GM19043 (cell line): ENCODE measurements around the gene SPSB1.

Source experiments
- ATAC-seq: cut with Tn5 transposase; IDR thresholded peaks from one replicate; pipeline ENCODE4 v1.9.1; 2021; ENCODE audit warnings: low read depth; ENCODE audit not compliant: unreplicated experiment

SPSB1 gene

DNA sequence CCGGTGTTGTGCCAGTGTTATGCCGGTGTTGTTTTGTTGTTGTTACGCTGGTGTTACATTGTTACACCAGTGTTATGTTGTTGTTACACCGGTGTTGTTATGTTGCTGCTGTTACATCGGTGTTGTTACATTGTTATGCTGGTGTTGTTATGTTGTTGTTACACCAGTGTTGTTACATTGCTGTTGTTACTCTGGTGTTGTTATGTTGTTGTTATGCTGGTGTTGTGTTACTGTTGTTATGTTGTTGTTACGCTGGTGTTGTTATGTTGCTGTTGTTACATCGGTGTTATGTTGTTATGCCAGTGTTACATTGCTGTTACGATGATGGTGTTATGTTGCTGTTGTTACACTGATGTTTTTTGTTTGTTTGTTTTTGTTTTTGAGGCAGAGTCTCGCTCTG lies 34.1 kb upstream of the SPSB1 start:
- ATAC-seq = no peak

DNA sequence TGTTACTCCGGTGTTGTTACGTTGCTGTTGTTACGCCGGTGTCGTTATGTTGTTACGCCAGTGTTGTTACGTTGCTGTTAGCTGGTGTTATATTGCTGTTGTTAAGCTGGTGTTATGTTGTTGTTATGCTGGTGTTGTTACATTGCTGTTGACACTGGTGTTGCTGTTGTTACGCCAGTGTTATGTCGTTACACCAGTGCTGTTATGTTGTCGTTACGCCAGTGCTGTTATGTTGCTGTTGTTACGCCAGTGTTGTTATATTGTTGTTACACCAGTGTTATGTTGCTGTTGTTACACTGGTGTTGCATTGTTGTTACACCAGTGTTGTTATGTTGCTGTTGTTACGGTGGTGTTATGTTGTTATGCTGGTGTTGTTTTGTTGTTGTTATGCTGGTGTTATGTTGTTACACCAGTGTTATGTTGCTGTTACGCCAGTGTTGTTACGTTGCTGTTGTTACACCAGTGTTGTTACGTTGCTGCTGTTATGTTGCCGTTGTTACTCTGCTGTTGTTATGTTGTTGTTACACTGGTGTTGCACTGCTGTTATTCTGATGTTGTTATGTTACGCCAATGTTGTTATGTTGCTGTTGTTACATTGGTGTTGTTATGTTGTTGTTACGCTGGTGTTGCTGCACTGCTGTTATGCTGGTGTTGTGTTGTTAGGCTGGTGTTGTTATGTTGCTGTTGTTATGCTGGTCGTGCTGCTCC lies 32.5 kb upstream of the SPSB1 start:
- no peak for ATAC-seq

DNA sequence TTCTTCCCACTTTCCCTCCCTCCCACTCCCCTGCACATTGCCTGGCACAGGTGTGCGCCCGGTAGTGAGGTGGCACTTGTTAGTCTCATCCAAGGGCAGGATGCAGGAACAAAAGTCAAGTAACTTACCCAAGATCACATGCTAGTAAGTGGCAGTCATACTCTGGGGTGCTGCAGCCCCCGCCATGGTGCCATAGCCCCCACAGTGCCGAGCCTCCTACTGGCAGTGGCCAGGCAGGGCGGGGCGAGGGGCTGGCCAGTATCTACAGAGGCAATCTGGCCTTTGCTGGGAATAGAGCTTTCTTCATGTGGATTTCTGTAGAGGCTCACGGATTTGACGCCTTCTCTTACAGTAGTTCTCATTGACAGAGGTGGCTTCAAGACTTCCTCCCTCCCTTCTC lies 31.2 kb upstream of the SPSB1 start:
- ATAC-seq = no peak

DNA sequence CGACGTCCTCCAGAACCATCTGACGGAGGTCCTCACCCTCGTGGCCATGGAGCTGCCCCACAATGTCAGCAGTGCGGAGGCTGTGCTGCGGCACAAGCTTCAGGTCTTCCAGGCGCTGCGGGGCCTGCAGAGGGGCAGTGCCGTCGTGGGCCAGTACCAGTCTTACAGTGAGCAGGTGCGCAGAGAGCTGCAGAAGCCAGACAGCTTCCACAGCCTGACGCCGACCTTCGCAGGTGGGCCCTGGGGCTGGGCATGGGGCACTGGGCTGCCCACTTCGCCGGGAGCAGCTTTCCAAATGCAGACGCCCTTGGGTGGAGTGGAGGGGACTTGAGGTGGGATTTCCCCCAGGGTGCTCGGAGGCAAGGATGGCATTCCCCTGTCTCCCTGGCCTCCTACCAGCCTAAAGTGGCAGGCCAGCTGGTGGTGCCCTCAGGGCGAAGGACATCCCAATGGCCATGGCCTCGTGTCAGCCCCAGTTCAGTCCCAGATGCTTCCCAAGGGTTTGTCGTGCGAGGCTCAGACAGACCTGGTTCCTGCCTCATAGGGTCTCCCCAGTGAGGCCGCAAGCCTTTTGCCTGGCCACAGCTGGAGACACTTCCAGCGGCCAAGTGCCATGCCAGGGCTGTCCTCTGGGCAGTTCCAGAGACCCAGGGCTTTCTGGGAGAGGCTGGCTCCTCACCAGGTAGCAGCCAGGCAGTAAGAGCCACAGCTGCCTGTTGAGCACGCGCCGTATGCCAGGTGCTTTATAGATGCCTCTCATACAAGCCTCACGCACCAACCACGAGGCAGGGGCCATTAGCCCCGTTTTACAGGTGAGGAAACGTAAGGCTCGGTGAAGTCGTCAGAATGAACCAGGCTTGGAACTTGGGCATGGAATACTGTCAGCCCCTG lies 30.4 kb upstream of the SPSB1 start:
- ATAC-seq = no peak

DNA sequence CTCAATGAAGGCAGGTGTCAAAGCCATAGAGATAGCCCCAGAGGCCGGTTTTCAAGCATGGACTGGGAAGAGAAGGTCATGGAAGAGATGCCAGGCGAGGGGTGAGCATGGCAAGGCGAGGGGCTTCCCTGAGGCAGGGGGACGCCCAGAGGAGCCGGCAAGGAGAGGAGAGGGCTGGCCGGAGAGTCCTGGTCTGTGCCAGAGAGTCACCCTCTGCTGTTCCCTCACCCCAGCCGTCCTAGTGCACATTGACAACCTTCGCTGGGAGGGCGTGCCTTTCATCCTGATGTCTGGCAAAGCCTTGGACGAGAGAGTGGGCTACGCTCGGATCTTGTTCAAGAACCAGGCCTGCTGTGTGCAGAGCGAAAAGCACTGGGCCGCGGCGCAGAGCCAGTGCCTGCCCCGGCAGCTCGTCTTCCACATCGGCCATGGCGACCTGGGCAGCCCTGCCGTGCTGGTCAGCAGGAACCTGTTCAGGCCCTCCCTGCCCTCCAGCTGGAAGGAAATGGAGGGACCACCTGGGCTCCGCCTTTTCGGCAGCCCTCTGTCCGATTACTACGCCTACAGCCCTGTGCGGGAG lies 29.3 kb upstream of the SPSB1 start:
- no peak for ATAC-seq

DNA sequence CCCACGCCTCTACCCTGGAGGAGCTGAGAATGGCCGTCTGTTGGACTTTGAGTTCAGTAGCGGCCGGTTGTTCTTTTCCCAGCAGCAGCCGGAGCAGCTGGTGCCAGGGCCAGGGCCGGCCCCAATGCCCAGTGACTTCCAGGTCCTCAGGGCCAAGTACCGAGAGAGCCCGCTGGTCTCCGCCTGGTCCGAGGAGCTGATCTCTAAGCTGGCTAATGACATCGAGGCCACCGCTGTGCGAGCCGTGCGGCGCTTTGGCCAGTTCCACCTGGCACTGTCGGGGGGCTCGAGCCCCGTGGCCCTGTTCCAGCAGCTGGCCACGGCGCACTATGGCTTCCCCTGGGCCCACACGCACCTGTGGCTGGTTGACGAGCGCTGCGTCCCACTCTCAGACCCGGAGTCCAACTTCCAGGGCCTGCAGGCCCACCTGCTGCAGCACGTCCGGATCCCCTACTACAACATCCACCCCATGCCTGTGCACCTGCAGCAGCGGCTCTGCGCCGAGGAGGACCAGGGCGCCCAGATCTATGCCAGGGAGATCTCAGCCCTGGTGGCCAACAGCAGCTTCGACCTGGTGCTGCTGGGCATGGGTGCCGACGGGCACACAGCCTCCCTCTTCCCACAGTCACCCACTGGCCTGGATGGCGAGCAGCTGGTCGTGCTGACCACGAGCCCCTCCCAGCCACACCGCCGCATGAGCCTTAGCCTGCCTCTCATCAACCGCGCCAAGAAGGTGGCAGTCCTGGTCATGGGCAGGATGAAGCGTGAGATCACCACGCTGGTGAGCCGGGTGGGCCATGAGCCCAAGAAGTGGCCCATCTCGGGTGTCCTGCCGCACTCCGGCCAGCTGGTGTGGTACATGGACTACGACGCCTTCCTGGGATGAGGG lies 28.5 kb upstream of the SPSB1 start:
- no peak for ATAC-seq

DNA sequence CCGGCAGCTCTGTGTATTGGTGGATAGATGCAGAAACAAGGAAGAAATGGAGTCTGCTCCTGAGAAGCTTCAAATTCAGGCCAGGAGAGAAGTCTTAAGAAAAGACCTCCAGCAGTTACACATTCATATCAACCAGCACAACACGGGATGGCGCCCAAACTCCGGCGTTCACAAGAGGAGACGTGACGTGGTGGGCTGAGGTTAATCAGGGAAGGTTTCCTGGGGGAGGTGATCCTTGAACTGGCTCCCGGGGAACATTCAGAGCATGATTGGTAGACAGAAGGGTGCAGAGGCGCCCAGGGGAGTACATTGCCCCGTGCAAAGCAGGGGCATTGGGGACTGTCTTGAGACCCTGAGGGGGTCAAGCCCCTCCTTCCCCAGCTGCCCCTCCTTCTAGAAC lies 27.7 kb upstream of the SPSB1 start:
- no peak for ATAC-seq

DNA sequence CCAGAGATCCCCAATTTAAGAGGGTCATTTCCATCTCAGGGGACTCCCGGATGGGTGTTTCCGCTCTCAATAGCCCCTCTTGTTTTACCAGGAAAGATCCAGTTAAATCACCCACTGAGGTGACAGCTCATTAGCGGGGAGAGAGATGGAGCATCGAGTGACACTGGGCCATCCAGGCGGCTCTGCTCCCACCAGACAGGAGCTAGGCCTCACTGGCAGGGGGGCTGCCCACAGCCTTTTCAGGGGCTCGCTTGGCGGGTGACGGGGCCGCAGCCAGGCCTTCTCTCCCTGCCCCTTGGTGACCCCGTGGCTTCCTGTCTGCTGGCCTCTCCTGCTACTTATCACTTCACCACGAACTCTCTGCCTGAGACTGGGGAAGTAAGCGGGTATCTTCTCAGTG lies 26.7 kb upstream of the SPSB1 start:
- ATAC-seq = no peak

DNA sequence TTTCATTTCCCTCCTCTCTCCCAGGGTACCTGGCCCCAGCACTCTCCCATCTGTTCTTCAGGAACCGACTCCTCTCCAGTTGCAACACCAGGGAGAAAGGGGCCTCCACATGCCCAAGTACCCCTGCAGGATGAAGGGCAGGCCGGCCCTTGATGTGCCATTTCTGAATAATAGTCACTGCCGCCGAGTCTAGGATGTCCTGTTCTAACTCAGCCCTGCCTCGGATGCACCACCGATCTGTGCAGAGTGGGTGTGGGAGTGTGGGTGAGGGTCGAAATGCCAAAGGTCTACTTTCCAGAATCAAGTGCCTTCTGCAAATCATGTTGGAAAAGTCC lies 25.4 kb upstream of the SPSB1 start:
- no peak for ATAC-seq

DNA sequence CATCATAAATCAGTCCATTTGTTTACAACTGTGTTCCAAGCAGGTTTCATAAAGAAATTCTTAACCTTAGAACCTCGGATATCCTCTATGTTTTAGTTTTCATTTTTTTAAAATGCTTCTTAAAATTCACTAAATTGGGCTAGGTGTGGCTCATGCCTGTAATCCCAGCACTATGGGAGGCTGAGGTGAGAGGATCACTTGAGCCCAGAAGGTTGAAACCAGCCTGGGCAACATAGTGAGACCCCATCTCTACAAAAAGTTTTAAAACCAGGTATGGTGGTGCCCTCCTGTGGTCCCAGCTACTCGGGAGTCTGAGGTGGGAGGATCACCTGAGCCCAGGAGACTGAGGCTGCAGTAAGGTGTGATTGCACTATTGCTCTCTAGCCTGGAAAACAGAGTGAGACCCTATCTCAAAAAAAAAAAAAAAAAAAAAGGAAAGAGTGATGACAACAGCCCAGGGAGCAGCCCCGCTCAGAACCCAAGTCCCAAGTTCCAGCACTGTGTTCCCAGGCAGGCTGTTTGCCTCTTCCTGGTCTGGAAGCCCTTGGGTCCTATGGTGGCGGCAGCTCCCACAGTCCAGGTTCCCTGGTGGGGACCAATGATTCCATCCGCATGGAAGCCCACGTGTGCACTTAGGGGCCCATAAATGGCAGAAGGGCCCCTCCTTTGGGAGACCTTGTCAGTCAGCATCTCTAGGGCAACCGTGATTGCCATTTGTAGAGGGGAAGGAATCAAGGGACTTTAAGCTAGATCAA lies 24.7 kb upstream of the SPSB1 start:
- ATAC-seq = no peak

DNA sequence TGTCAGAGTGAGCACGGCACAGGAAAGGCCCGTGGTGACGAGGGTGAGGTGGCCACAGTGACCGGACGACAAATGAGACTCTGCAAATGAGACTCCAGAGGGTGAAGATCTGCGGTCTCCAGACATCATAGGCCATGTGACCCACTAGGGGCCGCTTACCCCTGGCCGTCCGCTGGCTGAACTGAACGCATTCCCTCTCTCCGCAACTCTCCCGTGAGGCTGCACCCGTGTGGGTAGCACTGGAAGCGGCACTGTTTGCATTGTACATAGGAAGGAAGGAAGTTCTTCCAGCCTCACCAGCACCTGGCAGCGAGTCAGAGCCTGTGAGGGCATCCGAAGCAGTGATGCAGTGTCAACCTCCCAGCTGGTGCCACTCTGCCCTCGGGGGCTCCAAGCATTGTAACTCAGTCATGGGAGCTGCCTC lies 23.6 kb upstream of the SPSB1 start:
- ATAC-seq = no peak

DNA sequence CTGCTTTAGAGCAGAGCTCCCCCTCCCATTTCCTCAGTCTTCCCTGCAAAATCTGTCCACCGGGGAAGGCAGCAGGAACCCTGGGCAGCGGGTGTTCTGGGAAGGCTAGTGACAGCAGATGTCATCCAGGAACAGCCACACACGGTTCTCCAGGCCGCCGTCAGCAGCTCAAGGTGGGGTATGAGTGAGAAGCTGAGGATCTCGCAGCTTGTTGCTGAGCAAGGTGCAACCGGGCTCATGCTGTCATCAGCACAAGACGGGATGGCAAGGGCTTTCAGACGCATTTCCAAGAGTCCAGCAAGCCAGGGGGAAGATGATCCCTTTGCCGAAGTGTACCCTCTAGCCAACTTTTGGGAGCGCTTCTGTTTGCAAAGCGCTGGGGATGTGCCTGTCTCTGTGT lies 23.0 kb upstream of the SPSB1 start:
- ATAC-seq = no peak

DNA sequence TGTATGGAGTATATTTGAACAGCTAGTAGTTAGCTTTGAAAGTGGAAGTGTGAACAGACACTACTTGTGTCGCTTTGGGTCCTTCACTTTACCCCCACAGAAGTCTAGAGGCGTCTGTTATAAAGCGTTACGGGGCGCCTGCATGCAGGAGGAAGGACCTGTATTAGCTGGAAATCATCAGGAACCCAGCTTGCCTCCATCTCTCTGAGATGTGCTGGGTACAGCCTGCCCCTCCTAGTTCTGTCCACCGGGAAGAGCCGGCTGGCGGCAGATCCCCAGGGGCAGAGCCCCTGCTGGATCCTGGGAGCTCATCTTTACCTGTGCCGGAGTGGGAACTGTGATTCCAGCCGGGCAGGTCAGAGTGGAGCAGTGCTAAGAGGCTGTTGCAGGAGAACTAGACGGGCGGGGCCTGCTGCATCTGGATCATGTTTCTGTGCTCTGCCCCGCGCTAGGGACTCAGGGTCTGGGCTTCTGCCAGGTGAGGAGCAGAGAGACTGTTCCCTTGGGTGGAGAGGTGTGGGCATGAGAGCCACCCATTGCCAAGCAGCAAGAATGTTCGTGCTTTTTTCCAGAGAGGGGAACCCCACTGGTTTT lies 22.3 kb upstream of the SPSB1 start:
- no peak for ATAC-seq

DNA sequence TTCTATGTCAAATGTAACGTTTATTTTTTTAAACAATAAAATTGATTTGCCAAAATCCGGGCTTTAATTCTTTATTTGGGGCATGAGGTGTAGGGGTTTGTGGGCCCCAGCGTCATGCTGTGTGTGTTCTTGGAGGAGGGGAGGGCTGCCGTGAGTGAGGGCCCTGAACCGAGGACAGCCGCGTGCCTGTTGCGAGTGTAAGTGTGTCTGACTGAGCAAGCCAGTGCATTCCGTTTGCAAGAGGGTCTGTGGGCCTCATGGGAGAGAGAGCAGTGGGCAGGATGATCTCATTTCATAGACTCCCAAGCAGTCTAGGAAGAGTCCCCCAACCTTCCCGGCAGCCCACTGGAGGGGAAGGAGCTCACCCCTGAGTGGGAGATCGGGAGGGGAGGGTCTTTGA lies 21.4 kb upstream of the SPSB1 start:
- no peak for ATAC-seq

DNA sequence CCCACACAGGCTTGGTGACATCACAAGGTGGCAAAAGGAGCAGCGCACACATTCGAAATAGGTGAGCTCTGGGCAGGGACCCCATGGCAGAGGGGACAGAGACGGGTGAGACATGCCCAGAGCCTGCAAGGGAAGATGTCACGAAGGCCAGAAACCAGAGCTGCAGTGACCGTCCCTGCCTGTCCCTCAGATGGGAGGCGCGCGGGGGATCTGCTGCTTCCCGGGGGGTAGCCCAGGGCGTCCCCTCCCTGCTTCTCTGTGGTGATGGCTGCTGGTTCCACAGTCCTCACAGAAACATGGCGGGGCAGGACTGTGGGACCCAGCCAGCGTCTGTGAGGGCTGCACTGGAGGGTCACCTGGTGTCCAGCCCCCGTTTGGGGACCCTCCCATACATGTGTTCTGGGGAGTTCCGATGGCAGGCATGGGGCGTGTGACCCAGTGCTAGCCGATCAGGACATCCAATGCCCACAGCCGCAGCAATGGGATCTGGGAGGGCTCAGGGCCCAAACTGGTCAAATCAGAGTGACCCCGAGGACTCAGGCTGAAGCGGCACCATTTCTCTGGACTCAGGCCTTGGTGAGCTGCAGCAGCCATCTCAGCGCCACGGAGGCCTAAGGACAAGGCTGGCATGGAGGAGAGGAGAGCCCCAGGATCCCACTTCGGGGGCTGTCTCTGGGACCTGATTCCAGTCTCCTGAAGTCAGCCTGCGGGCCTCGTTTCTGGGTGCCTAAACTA lies 20.7 kb upstream of the SPSB1 start:
- ATAC-seq = no peak

DNA sequence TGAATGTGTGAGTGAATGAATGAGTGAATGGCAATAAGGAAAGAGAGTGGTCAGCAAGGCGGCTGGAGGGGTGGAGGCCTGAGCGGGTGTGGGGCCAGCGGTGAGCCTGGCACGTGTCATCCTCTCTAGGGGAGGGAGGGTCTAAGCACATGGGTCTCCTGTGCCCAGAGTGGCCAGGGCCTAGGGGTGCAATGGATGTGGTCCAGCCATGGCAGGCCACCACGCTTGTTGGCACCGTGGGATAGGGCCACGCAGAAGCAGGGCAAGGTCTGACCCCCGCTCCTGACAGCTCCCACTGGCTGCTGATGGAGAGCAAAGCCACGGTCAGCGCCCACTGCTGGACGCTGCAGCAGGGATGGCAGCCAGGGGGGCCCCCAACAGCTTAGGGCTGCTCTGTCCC lies 19.5 kb upstream of the SPSB1 start:
- ATAC-seq = no peak

DNA sequence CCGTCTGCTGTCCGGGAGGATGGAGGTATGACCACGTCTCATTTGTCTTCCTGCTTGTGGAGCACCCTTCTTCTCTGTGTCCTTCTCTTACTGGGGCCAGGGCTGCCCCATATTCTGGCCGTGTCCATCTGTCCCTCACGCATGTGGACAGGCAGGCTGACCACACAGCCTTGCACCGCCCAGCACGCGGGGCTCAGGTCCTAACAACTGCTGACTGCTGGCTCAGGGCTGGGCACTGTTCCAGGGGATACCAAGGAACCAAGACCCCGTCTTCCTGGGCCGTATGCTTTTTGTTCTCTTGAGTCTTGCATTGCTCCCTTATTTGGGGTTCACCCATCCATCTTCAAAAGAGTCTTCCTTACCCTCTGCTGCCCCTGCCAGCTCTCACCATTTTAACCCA lies 17.5 kb upstream of the SPSB1 start:
- ATAC-seq = no peak

DNA sequence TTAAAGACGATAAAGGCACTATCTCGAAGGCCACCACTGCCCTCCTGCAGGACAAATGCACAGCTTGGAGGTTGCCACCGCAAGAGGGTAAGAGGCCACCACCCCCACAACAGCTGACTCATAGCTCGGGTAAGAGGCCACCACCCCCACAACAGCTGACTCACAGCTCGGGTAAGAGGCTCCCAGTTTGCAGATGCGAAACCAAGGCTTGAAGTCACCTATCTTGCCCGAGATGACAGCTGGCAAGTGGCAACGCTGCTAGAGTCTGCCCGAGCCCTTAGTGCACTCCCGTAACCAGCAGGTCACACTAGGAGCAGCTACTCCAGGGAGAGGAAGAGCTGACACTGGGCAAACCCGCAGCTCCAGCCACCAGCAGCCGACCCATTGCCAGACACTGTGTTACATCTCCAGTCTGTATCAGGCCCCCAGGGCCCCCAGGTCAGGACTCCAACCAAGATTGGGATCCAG lies 17.1 kb upstream of the SPSB1 start:
- no peak for ATAC-seq

DNA sequence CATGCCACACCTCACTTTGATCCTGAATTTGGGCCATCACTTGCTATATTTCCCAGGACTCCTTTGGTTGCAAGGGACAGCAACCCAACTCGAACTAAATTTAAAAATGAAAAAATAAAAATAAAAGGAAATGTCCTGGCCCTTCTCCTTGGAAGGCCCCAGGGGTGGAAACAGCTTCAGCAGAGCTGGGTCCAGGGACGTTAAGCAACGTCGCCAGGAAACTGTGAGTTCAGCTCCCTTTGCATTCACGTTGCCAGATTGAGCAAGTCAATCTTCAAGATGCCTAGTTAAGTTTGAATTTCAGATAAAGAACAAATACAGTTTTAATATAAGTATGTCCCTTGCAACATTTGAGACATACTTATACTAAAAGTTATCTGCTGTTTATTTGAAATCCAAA lies 14.6 kb upstream of the SPSB1 start:
- no peak for ATAC-seq
